Neural progenitor cell (in vitro differentiated cells): ENCODE measurements around the gene PPA2.

Experiments used
- EZH2 ChIP-seq: fragments of 200-600 bp; sonication (generic); IDR thresholded peaks from 2 replicates; pipeline ENCODE4 v1.6.1; 2017; ENCODE audit warnings: antibody characterized with exemption, mild to moderate bottlenecking, moderate library complexity
- TF ChIP-seq, protein P1 (sequence below): fragments of 200-600 bp; sonication (generic); IDR thresholded peaks from 2 replicates; pipeline ENCODE4 v1.5.1; 2017; ENCODE audit warnings: antibody characterized with exemption, mild to moderate bottlenecking

DNA sequence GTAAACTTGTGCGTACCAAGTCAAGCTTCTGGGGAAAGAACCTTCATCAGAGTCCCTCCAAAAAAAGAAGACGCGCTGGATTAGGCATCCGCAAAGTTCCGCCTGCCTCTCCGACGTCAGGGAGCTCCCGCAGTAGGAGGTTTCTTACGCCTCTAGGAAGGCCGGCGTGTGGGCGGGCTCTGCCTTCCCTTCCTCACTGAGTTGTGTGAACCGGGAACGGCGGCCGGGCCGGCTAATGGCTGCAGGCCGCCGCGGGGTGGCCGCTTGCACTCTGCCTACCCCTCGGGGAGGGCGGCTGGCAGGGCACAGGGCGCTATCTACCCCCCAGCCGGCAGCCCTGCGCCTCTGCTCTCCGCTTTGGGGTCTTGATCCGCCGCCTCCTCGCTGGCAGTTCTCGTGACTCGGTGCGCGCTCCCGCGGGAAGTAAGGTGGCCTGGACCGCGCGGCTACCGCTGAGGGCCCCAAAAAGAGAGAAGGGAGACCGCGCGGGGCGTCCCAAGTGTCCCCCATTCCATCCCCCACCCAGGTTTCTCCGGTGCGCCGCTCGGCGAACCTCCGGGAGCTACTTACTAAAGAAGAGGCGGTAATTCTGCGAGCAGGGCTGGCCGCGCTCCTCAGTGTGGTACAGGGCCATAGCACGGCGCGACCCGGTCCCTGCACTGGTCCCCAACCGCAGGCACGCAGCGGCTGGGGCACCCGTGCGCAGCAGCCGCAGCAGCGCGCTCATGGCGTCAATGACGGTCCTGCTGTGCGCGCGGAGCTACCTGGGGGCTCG lies at the start of gene PPA2:
- TF ChIP-seq, protein P1, sequence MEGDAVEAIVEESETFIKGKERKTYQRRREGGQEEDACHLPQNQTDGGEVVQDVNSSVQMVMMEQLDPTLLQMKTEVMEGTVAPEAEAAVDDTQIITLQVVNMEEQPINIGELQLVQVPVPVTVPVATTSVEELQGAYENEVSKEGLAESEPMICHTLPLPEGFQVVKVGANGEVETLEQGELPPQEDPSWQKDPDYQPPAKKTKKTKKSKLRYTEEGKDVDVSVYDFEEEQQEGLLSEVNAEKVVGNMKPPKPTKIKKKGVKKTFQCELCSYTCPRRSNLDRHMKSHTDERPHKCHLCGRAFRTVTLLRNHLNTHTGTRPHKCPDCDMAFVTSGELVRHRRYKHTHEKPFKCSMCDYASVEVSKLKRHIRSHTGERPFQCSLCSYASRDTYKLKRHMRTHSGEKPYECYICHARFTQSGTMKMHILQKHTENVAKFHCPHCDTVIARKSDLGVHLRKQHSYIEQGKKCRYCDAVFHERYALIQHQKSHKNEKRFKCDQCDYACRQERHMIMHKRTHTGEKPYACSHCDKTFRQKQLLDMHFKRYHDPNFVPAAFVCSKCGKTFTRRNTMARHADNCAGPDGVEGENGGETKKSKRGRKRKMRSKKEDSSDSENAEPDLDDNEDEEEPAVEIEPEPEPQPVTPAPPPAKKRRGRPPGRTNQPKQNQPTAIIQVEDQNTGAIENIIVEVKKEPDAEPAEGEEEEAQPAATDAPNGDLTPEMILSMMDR = no peak
- TF ChIP-seq EZH2 = no peak
